Left cardiac atrium (tissue), 4 donors: ENCODE results near the gene NCCRP1. TPM values are rescaled to one million over a fixed set of nuclear protein-coding genes. Genes with fewer than 3 reads are reported as not detected.
"Not testable (repeated sequence)": the region's sequence is repeated elsewhere in the genome, so short reads cannot be mapped to it uniquely, and the experiment has no call there.

Experiments used
- ATAC-seq, 2 donors: fragments of 200-7000 bp; cut with Tn5 transposase; one replicate each; pipeline ENCODE4 v1.9.1; 2020; ENCODE audit warnings: mild to moderate bottlenecking in 2 of 2, moderate library complexity in 2 of 2
- DNase-seq: peaks from one replicate; pipeline ENCODE4 v3.0.0-alpha.2; 2020
- intact Hi-C, 2 donors: fragments of 100-400 bp; cut with DNase I; formaldehyde crosslinking; loops; one replicate each; pipeline versions ENCODE4 v1.14.1 to v1.15.1; 2022 to 2023
- total RNA-seq, 2 donors: library from RNA; stranded (reverse); fragmentation: NEBNext Ultra II Directional; extraction: Animal tissue kit (Norgen Biotek cat#: 25700); gene quantifications; one replicate each; pipeline ENCODE4 v1.2.1, GENCODE V29; 2021
- donor health status: DM: no; HTN: yes; CAD: no.
- donor health status: DM: no; HTN: yes; CAD: no; lungs with severe emphysema.
- donor health status: DM: yes; HTN: yes; CAD: no.
- donor health status: Dilated cardiomyopathy.

The NCCRP1 gene
- total RNA-seq, 2 donors from 2014 or later = not detected

GRCh38 chr19:39230096-39230764 lies 33.5 kb downstream of the NCCRP1 start:
- intact Hi-C loops = no loop called here
- no peak for DNase-seq
- ATAC-seq = no peak

- DNase-seq (no peak), ATAC-seq (no peak)
- intact Hi-C loops = no loop called here
Measured at GRCh38 chr19:39232708-39233107, 35.9 kb downstream of the NCCRP1 start.

GRCh38 chr19:39236527-39236926 lies 39.8 kb downstream of the NCCRP1 start:
- intact Hi-C loops = no loop called here
- DNase-seq (no peak), ATAC-seq (no peak)

GRCh38 chr19:39237200-39238184 lies 40.7 kb downstream of the NCCRP1 start:
- intact Hi-C loops = no loop called here
- DNase-seq = no peak
- peak in 1 of 2 donors; percentile 49 for ATAC-seq

DNA sequence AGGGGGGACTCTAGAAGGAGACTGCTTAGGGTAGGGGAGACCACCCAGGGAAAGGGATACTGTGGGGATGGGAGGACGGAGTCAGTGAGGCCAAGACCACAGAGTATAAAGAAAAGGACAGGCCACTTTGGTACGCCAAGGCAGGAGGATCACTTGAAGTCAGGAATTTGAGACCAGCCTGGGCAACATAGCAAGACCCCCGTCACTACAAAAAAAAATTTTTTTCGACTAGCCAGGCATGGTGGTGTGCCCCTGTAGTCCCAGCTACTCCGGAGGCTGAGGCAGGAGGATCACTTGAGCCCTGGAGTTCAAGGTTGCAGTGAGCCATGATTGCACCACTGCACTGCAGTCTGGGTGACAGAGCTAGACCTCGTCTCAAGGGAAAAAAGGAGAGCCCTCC lies 41.4 kb downstream of the NCCRP1 start:
- no peak for DNase-seq
- no peak for ATAC-seq
- intact Hi-C loops = no loop called here

DNA sequence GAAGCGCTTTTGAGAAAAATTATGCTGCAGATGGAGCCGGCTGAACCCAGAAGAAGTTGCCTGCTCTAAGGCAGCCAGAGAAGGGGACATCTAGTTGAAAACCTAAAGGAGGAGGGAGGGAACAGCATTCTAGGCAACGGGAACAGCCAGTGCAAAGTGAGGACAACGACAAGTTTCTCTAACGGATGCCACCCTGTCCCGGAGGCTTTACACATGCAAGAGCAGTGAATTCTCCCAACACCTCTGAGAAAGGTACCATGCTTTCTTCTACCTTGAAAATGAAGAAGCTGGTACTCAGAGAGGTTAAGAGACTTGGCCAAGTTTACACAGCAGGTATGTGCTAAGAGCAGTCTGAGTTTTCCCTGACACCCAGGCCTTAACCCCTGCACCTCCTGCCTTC lies 42.2 kb downstream of the NCCRP1 start:
- ATAC-seq (no peak), DNase-seq (no peak)
- intact Hi-C loops = no loop called here

GRCh38 chr19:39240421-39240820 lies 43.7 kb downstream of the NCCRP1 start:
- no peak for DNase-seq
- intact Hi-C loops = no loop called here
- ATAC-seq = no peak

GRCh38 chr19:39243741-39244140 lies 47.0 kb downstream of the NCCRP1 start:
- intact Hi-C loops, DNase-seq, ATAC-seq: not testable (repeated sequence)

- DNase-seq, intact Hi-C loops, ATAC-seq: not testable (repeated sequence)
Measured at GRCh38 chr19:39244410-39245100, 47.8 kb downstream of the NCCRP1 start, which contains the start of gene IFNL3. Gene IFNL3, minus strand, starts transcription at chr19:39245006. Its CDS starts 39 bp downstream, at chr19:39244967.

GRCh38 chr19:39245166-39245565 lies 48.4 kb downstream of the NCCRP1 start:
- intact Hi-C loops, ATAC-seq, DNase-seq: not testable (repeated sequence)

GRCh38 chr19:39246951-39247669 lies 50.3 kb downstream of the NCCRP1 start:
- peak; percentile 53 for DNase-seq
- intact Hi-C loops = no loop called here
- peak; percentile 34 to 84 for ATAC-seq

DNA sequence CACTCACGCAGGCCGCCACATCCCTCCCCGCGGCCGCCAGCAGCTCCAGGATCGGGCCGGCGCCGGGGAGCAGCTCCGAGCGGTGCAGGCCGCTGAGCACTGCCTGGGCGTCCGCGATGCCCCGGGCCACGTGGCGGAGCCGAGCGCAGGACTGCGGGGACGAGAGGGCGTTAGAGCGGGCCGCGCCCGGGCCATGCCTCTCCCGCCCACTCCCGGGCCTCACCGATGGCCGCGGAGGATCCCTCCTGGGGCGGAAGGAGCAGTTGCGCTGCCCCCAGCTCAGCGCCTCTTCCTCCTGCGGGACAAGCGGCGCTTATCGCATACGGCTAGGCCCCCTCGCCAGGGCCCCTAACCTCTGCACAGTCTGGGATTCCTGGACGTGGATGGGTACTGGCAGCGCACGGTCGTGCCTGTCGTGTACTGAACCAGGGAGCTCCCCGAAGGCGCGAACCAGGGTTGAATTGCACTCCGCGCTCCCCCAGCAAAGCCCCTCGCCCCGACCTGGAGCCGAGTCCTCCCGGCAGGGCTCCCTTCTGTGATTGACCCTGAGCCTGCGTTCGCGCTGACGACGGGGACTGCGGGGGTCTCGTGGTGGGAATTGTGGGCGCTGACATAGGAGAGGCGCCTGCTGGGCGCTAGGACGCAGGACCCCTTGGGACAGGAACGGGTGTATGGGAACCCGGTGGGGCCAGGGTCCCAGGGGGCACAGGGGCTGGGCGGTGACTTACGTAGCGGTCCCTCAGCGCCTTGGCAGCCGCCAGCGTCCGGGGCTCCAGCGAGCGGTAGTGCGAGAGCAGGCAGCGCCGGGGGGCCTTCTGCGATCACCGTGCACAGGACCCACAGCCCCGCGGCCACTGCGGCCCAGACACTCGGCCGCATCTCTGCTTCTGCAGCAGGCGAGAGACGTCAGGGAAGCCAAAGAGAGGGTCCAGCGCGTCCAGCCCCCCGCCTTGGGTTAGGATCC lies 51.2 kb downstream of the NCCRP1 start:
- intact Hi-C loops = no loop called here
- DNase-seq (no peak), ATAC-seq (peak; percentile 41 to 75)

- ATAC-seq = no peak
- DNase-seq = no peak
- intact Hi-C loops = no loop called here
Measured at GRCh38 chr19:39248806-39249205, 52.0 kb downstream of the NCCRP1 start, which contains the start of gene IFNL4. Gene IFNL4, minus strand, starts transcription at chr19:39248856.

DNA sequence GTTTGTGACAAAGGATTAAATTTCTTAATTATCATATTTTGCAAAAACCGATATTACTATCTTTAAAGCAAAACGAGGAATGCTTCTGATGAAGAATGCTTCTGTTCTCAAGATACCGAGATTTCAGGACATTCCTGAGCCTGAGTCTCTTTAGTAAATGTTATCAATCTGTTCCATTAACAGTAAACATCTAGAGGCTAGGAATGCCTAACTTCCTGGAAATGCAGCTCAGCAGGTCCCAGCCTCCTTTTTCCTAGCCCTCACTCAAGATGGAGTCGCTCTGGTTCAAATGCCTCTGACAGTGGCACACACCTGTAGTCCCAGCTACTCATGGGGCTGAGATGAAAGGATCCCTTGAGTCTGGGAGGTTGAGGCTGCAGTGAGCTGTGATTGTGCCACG lies 54.3 kb downstream of the NCCRP1 start:
- ATAC-seq = no peak
- DNase-seq = no peak
- intact Hi-C loops = no loop called here
